ENCODE results near the gene CD300LF.

Gene CD300LF

GRCh38 chr17:74686761-74687160 is 26.0 kb downstream of the CD300LF start:
- DNase-seq (ENCODE audit: low read depth in 2 of 2) = no peak

- no peak for DNase-seq (ENCODE audit: low read depth in 2 of 2)
Observed at GRCh38 chr17:74682471-74683190, 30.1 kb downstream of the CD300LF start.

- no peak for DNase-seq (ENCODE audit: low read depth in 2 of 2)
Observed at GRCh38 chr17:74682028-74682427, 30.7 kb downstream of the CD300LF start.

- DNase-seq (ENCODE audit: low read depth in 2 of 2) = no peak
Observed at GRCh38 chr17:74680941-74681340, 31.8 kb downstream of the CD300LF start.

- no peak for DNase-seq (ENCODE audit: low read depth in 2 of 2)
Observed at GRCh38 chr17:74680213-74680612, 32.5 kb downstream of the CD300LF start.

GRCh38 chr17:74679374-74679773 is 33.3 kb downstream of the CD300LF start:
- DNase-seq (ENCODE audit: low read depth in 2 of 2) = no peak

- no peak for DNase-seq (ENCODE audit: low read depth in 2 of 2)
Observed at GRCh38 chr17:74678541-74678940, 34.2 kb downstream of the CD300LF start.

GRCh38 chr17:74677558-74678466 is 34.9 kb downstream of the CD300LF start:
- DNase-seq (ENCODE audit: low read depth in 2 of 2) = no peak

- peak; percentile 42 to 48 for DNase-seq (ENCODE audit: low read depth in 2 of 2)
Observed at GRCh38 chr17:74671031-74671771, 41.5 kb downstream of the CD300LF start.

GRCh38 chr17:74670329-74670728 is 42.4 kb downstream of the CD300LF start:
- no peak for DNase-seq (ENCODE audit: low read depth in 2 of 2)

- no peak for DNase-seq (ENCODE audit: low read depth in 2 of 2)
Observed at GRCh38 chr17:74663561-74663960, 49.2 kb downstream of the CD300LF start.

- no peak for DNase-seq (ENCODE audit: low read depth in 2 of 2)
Observed at GRCh38 chr17:74659889-74660288, 52.8 kb downstream of the CD300LF start.

GRCh38 chr17:74658620-74659019 is 54.1 kb downstream of the CD300LF start:
- no peak for DNase-seq (ENCODE audit: low read depth in 2 of 2)

- no peak for DNase-seq (ENCODE audit: low read depth in 2 of 2)
Observed at GRCh38 chr17:74654742-74655141, 58.0 kb downstream of the CD300LF start.

- no peak for DNase-seq (ENCODE audit: low read depth in 2 of 2)
Observed at GRCh38 chr17:74652020-74652419, 60.7 kb downstream of the CD300LF start.

GRCh38 chr17:74649909-74650308 is 62.8 kb downstream of the CD300LF start:
- DNase-seq (ENCODE audit: low read depth in 2 of 2) = no peak

- DNase-seq (ENCODE audit: low read depth in 2 of 2) = no peak
Observed at GRCh38 chr17:74647871-74648672, 64.7 kb downstream of the CD300LF start.

- DNase-seq (ENCODE audit: low read depth in 2 of 2) = no peak
Observed at GRCh38 chr17:74646231-74646630, 66.5 kb downstream of the CD300LF start.

- DNase-seq (ENCODE audit: low read depth in 2 of 2) = no peak
Observed at GRCh38 chr17:74645010-74645409, 67.7 kb downstream of the CD300LF start.

- DNase-seq (ENCODE audit: low read depth in 2 of 2) = no peak
Observed at GRCh38 chr17:74644419-74644818, 68.3 kb downstream of the CD300LF start.

All from fibroblast of skin of left quadriceps (primary cell).